ENCODE data around the gene FXYD3.

FXYD3 gene, protein sequence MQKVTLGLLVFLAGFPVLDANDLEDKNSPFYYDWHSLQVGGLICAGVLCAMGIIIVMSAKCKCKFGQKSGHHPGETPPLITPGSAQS

DNA sequence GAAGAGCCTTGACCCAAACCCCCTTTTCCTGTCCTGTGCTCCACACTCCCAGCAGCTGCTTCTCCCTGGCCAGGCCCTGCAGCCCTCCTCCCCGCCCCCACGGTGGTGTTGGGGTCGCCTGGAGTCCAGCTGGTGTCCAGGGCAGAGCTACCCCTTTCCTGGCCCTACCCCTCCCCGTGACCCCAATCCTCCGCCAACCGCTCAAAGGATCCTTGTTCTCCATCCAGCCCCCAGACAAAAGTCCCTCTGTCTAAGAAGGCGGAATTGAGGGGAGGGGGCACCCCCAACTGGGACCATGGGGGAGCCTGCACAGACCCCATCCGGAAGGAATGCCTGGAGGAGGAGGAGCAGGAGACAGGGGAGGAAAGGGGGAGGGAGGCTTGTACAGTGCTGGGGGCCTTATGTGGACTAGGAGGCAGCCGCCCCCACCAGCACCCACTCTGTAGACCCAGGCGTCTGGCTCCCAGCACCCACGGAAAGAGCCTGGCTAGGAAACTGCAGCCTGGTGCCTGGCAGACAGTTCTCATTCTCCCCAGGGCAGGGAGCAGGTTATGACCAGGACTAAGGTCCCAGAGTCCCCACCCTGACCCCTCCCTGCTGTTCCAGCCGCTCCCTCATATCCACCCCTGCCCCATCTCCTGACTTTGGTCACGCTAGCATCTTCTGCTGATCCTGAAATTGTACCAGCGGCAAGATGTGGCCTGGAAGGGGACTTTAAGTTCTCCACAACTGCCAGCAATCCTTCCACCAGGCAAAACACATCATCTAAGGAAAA, at the start of gene FXYD3:
TSS of gene FXYD3 (plus strand) at position 647 of the 775 bp plus-strand sequence. CDS start 3,554 bp downstream, outside the sequence.
- no peak for DNase-seq (ENCODE audit: low read depth in 2 of 2)

DNA sequence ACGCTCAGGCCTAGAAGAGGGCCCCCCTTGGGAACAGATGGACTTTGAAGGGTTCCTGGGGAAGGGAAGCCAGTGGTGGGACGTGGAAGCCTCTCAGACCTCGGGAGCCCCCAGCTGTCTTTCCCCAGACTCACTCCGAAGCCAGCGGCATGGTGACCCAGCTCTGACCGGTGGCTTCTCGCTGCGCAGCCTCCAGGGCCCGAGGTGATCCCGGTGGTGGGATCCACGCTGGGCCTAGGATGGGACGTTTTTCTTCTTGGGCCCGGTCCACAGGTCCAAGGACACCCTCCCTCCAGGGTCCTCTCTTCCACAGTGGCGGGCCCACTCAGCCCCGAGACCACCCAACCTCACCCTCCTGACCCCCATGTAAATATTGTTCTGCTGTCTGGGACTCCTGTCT, 49.5 kb upstream of the FXYD3 start:
- no peak for DNase-seq (ENCODE audit: low read depth in 2 of 2)

DNA sequence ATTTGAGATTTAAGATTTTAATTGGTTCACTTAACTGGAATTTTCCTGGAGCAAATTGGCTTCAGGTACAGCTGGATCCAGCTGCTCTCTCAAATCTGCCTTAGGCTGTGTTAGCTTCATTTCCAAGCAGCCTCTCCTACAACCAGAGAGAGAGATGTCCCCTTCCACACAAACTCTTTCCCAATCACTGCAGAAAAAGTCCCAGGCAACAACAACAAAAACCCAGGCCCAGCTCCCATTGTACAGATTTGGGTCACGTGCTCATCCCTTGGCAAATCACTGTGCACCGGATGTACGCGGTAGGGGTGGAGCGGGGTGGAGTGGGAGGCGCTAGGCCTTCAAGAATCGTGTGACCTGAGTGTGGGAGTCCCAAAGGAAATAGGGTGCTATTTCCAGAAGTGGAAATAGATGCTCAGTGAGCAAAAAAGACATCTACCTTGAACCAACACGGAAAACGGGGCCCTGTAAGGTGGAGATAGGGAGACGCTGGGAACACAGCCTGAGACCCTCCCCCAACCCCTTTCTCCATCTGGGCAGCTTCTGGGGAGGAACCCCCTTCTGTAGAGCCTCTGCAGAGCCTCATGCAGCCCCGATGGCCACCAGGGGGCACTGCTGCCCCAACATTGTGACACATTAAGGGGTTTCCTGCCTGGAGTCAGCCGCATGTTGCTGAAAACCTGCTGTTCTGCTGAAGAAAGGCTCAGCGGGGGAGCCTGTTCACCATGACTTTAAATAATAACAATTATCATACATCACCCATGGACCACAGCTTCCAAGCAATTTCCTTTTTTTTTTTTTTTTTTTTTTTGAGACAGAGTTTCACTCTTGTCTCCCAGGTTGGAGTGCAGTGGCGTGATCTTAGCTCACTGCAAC, 48.7 kb upstream of the FXYD3 start:
- peak; percentile 76 to 78 for DNase-seq (ENCODE audit: low read depth in 2 of 2)

DNA sequence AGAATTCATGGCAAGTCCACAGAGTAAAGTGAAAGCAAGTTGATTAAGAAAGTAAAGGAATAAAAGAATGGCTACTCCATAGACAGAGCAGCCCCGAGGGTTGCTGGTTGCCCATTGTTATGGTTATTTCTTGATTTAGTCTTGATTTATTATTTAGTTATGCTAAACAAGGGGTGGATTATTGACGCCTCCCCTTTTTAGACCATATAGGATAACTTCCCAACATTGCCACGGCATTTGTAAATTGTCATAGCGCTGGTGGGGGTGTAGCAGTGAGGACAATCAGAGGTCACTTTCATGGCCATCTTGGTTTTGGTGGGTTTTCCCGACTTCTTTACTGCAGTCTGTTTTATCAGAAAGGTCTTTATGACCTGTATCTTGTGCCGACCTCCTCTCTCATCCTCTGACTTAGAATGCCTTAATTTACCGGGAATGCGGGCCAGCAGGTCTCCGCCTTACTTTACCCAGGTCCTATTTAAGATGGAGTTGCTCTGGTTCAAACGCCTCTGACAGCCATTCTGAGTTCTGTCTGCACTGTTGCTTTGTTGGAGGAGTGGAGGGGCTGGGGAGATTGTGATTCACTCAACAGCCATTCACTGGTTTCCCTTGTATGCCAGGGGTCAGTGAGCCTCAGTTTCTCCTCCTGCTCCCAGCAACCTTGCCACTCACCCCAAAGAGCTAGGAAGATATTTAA, 46.5 kb upstream of the FXYD3 start:
- no peak for DNase-seq (ENCODE audit: low read depth in 2 of 2)

DNA sequence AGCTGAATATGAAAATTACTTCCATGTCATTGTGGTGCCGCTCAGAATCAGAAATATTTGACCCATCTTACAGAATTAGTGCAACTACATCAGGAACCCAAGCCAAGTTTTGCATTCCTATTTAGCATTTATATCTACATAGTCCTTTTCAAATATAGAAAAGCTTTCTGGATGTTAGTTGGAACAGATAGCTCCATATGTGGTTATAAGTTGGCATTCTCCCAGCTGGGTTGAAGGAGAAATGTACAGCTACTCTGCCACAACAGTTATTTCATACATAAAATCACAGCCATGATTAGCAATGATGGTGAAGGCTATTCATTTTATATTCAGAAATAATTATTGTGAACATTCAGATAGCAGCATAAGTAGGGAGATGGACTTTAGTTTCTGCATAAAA, 45.9 kb upstream of the FXYD3 start:
- no peak for DNase-seq (ENCODE audit: low read depth in 2 of 2)

DNA sequence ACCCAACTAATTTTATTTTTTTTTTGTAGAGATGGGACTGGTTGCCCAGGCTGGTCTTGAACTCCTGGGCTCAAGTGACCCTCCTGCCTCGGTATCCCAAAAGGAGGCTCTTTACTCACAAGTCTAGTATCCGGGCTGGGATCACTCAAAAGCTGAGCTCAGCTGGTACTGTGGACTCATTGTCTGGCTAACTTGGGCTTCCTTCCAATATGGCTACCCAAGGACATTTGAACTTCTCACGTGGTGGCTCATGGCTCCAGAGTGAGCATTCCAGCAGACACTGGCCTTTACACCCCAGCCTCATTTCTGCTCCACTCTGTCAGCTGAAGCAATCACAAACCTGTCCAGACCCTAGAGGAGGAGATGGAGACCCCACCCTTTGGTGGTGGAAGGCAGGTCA, 45.2 kb upstream of the FXYD3 start:
- DNase-seq (ENCODE audit: low read depth in 2 of 2), result no peak

DNA sequence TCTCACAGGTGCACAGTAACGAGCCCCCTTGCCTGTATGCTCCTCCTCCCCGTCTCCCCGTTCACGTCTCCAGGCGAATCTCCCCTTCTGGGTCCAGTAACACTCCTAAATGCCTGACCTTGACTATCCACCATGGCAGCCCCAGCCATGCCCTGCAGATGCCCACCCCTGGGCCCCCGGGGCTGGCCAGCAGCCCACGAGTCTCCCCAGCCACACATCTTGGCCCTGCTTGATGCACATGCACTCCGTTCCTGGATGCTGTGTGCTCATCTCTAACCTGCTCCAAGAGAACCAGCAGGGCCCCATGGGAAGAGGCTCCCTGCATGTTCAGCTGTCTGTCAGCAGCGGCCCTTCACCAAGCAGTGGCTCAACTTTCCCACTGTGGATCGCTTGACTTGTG, 42.1 kb upstream of the FXYD3 start:
- DNase-seq (ENCODE audit: low read depth in 2 of 2), result no peak

DNA sequence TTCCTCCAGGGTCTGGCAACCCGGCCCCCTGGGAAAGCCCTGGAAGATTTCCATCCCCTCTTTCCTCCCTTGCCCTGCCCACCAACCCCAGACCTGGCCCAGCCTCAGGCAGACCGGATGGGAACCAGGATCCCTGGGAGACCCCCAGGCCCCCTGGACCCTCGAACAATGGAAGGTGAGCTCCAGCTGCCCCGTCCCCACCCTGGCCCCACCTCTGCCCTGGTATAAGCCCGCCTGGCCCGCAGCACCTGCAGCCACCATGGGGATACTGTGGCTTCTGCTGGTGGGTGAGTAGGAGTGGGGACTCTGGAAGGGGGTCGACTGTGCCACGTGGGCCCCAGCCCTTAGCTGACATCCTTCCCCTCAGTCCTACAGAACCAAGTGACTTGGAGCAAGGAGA, 41.7 kb upstream of the FXYD3 start:
- no peak for DNase-seq (ENCODE audit: low read depth in 2 of 2)

DNA sequence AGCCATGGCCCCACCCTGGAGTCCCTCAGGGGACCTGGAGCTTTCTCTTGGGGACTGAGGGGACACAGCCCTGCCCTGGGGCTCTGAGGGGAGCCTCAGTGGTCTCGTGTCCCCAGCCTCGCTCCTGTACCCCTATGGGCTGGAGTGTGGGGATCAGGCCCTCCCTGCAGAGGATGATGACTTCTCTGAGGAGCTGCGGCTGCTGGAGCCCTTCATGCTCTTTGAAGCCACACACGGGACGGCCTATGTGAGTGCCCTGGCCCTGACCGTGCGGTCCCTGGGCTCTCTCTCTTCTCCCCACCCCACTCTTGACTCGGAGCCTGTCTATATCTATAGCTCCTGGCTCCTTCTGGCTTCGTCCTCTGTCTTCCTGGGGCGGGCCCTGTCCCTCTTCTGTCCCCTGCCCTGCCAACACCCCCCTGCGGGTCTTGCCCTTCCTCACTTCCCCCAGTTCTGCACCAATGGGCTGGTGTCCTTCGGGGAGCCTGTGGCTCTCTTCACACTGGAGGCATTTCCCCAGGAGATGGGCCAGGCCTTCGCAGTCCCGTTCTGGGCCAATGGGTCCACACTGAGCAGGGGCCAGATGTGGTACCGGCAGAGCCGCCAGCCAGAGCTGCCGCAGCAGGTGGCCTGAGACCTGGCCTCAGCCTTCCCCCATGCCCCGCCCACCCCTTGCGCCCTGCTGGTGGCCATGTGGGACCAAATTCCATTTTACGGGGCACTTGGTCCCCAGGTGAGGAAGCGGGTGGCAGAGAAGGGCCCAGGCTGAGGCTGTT, 41.0 kb upstream of the FXYD3 start:
- DNase-seq (ENCODE audit: low read depth in 2 of 2), result no peak

DNA sequence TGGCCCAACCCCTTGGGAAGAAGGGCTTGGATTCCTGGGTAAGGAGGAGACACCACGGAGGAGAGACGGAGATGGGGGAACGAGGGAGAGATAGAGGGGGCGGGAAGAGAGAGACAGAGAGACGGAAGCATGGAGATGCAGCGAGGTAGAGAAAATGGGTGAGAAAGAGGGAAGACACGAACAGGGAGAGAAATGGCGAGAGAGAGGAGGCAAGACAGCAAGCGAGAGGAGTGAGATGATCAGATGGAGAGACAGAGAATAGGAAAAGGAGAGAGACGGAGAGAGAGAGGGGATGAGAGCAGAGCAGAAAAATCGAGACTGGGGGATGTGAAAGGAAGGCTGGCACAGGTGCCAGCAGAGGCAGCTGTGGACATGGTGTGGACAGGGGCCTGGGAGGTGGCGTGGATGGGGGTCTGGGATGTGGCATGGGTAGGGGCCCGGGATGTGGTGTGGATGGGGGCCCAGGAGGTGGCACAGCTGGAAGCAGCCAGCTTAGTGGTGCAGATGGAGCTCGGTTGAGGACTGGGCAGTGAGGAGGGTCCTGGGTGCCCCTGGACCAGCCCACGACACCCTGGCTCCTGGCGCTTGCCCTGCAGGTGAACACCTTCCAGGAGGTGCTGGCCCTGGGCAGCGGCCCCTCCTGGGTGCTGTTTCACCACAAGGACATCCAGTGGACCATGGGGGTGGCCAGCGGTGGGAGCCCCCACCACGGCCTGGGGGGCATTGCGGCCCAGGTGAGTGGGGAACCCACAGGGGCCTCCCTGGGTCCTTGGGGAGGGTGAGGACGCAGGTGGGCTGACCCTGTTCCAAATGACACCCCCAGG, 40.2 kb upstream of the FXYD3 start:
- DNase-seq (ENCODE audit: low read depth in 2 of 2), result no peak

DNA sequence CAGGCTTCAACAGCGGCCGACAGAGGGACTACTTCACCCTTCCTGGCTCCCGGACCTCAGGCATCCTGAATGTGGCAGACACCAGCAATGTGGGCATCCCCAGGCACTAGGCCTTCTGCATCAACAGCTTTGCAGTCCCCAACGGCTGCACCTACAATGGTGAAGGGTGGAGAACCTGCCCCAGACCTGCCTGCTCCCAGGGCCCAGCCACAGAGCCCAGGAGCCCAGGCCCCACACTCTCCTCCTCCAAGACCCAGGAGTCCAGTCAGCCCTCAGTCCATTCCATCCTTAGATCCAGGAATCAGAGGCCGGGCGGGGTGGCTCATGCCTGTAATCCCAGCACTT, 39.6 kb upstream of the FXYD3 start:
- no peak for DNase-seq (ENCODE audit: low read depth in 2 of 2)

DNA sequence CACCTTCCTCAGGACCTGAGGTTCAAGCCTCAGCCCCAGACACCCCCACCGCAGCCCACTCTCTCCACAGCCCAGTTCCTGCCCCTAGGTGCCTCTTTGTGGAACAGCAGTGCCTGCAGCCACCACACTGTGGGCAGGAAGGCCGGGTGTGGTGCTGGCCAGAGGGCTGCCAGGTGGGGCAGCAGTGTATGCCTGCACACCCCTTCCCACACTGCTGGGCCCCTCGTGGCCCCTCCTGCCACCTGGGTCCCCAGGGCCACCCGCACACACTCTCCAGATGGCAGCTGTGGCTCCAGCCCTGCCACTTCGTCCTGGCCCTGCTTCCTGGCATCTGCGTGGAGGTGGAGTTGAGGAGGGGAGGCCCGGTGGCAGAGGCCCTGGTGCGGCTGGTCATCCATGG, 39.0 kb upstream of the FXYD3 start:
- DNase-seq (ENCODE audit: low read depth in 2 of 2), result no peak

DNA sequence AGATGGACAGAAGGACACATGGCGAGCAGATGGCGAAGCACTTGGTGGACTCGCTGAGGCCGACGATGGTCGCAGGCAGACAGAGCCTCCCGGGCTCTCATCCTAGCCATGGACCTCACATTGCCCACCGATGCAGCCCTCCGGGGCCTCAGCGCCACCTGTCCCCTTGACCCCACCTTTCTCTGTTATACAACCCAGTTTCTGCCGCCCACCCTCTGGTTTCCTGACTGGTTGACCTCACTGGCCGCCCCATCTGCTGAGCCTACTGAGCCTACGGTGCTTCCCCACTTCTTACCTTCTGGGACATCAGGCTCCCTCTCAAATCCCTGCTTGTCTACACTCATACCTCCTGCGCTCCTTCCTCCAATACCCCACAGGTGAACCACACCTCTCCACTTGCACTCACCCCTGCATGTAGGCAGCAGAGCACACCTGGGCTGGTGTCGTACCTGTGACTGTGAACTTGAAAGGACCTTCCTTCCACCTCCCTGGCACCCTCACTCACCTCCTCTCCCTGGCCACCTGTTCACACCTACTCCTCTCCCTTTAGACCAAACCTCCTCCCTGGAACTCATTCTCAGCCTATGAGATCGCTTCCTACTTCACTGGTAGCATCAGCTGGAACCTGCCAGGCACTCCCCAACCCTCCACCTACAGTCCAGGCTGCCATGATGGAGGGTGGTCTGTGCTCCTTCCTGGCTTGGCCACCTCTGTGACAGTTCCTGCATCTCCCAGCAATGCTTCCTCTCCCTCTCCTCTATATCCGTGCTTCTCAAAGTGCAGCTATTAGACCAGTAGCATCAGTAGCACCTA, 38.0 kb upstream of the FXYD3 start:
- no peak for DNase-seq (ENCODE audit: low read depth in 2 of 2)

DNA sequence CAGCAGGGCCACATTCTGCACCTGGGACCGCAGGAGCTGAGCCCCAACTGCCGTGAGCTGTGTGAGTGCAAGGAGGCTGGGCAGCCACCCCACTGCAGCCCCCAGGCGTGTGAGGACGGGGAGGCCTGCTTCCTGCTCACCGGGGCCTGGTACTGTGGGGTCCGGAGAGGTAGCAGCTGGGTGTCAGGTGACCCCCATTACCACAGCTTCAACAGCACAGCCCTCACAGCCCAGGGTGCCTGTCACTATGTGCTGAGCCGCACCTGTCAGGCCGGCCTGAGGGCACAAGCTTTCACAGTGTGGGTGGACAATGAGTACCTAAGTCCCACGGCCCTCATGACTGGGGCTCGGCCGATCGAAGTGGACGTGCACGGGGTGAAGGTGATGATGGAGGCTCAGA, 35.8 kb upstream of the FXYD3 start:
- DNase-seq (ENCODE audit: low read depth in 2 of 2), result no peak

DNA sequence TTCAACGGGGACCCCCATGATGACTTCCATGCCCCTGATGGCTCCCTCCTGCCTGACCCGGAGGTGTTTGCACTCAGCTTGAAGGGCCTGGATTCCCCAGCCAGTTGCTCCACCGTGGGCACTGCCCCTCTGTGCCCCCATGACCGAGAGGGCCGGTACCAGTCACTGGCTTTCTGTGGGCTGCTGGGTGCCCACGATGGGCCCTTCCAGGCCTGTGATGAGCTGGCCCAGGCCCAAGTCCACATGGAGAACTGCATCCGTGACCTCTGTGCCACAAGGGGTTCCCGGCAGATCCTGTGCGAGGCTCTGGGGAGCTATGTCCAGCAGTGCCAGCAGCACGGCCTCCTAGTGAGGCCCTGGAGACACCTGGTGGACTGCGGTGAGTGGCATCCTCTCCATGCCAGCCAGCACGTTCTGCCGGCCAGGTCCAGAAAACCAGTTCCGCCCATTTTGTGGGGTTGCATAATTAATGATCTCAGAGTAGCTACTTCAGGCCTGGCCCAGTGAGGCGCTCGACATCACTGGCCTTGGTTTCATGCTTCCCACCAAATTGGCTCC, 34.9 kb upstream of the FXYD3 start:
- no peak for DNase-seq (ENCODE audit: low read depth in 2 of 2)

DNA sequence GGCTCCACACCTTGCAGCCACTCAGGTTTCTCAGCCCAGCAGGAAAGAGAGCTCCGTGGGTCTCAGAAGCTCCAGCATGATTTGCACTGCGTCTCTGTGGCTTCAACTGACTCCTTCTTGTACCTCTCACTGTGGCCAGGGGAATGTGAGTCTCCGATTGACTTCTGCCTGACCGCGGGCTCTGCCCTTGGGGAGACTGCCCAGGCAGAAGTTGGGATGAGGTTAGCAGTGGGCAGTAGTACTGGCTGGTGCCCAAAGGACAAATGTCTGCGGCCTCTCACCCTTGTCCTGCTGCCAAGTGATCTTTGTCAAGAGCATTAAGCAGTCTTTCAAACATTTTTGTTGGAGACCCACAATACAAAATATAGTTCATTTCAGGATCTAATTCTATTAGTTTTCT, 34.4 kb upstream of the FXYD3 start:
- no peak for DNase-seq (ENCODE audit: low read depth in 2 of 2)

DNA sequence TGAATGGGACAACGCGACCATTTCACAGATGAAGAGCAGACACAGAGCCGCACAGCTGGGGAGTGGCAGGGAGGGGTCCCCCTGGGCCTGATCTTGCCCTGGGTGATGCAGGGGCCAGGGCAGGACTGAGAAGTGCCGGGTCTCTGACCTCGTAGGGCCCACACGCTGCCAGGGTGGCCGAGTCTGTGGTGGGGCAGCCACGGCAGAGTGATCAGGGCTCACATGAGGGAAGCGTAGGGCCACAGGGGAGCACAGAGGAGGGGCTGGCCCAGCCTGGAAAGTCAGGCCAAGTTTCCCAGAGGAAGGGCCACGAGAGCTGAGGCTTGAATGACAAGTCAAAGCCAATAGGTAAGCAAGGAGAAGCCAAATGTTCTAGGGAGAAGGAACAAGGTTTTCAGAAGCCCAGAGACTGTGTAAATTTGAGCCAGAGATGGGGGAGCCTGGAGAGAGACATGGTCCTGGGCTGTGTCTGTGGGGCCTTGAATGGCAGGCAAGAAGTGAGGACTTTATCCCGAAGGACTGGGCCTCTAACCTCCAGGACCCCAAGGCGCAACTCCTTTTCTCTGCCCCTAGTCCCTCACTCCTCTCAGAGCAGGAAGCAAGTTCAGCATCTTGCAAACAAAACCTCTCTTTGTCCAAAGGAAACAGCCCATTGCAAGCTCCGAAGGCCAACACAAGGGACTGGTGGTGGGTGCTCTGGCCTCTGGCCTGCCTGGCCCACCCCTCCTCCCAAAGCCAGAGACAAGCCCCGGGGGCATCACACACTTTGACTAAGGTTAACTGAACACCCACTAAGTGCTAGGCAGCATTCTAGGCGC, 31.7 kb upstream of the FXYD3 start:
- no peak for DNase-seq (ENCODE audit: low read depth in 2 of 2)

DNA sequence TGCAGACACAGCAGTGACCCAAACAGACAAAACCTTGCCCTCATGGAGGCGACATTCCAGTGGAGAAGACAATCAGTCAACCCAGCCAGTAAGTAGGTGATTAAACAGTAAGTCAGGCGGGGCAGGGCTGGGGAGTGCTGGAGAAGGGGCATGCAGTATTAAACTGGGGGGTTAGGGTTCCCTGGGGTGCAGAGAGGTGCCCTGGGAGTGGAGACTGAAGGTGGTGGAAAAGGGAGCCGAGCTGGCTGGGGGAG, 31.2 kb upstream of the FXYD3 start:
- DNase-seq (ENCODE audit: low read depth in 2 of 2), result no peak

DNA sequence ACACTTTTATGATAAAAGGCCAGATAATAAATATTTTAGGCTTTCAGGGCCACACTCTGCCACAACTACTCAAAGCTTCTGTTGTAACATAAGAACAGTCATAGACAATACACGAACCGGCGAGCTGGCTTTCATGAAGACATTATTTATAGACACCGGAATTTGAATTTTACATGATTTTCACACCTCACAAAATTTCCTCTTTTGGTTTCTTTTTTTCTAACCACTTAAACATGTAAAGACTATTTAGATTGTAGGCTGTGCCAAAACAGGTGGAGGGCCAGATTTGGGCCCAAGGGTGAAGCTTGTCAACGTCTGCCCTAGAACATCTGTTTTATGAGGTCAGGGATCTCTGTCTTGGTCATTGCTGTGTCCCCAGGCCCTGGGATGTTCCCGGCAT, 29.7 kb upstream of the FXYD3 start:
- DNase-seq (ENCODE audit: low read depth in 2 of 2), result no peak

Measured in activated CD8-positive, alpha-beta memory T cell treated with anti-CD3 and anti-CD28 coated beads for 4 hours (primary cell).